WTC11 (cell line): ENCODE results near the gene MTSS2. TPM values are rescaled to one million over a fixed set of nuclear protein-coding genes. Genes with fewer than 3 reads are reported as not detected.

Source experiments
- ATAC-seq: fragments of 200-7000 bp; cut with Tn5 transposase; 2 replicates; pipeline ENCODE4 v1.10.0; 2021; ENCODE audit warnings: mild to moderate bottlenecking, moderate library complexity
- CTCF ChIA-PET: fragments of 300-600 bp; sonication (Branson Sonifier 250); formaldehyde crosslinking; loops from one replicate; lab custom pipeline; 2021; ENCODE audit warnings: antibody characterized with exemption; lab: Charles Lee
- POLR2A ChIA-PET: fragments of 350-600 bp; sonication (Branson Sonifier 250); formaldehyde crosslinking; loops from one replicate; lab custom pipeline; 2021; ENCODE audit warnings: antibody characterized with exemption; lab: Charles Lee
- DNase-seq: peaks from one replicate; pipeline ENCODE4 v3.0.0; 2021; ENCODE audit warnings: low spot score
- H3K27ac Mint-ChIP-seq: 2 replicates; pipeline ENCODE4 v1.8.0; 2021; ENCODE audit warnings: mixed read lengths
- H3K27me3 Mint-ChIP-seq: 2 replicates; pipeline ENCODE4 v1.8.0; 2021; ENCODE audit warnings: low read depth, mild to moderate bottlenecking, moderate library complexity, mixed read lengths
- H3K36me3 Mint-ChIP-seq: 2 replicates; pipeline ENCODE4 v1.8.0; 2021; ENCODE audit warnings: mixed read lengths
- H3K4me1 Mint-ChIP-seq: 2 replicates; pipeline ENCODE4 v1.8.0; 2022; ENCODE audit warnings: mixed read lengths
- H3K4me3 Mint-ChIP-seq: 2 replicates; pipeline ENCODE4 v1.8.0; 2021; ENCODE audit warnings: mild to moderate bottlenecking, moderate library complexity, mixed read lengths
- H3K9me3 Mint-ChIP-seq: 2 replicates; pipeline ENCODE4 v1.8.0; 2021; ENCODE audit warnings: mixed read lengths
- AFF4 ChIP-seq: sonication (generic); formaldehyde crosslinking; IDR thresholded peaks from 2 replicates; pipeline ENCODE4 v1.8.1; 2023; ENCODE audit warnings: mild to moderate bottlenecking, missing genetic modification reagents, borderline replicate concordance
- ATF2 ChIP-seq: sonication (generic); formaldehyde crosslinking; IDR thresholded peaks from 2 replicates; pipeline ENCODE4 v1.8.1; 2022; ENCODE audit warnings: low read depth, missing genetic modification reagents, borderline replicate concordance
- ATF3 ChIP-seq: sonication (generic); formaldehyde crosslinking; conservative IDR thresholded peaks from 2 replicates; pipeline ENCODE4 v1.8.1; 2022; ENCODE audit warnings: mild to moderate bottlenecking, missing genetic modification reagents
- ATF6 ChIP-seq: sonication (generic); formaldehyde crosslinking; IDR thresholded peaks from 2 replicates; pipeline ENCODE4 v1.8.1; 2023; ENCODE audit warnings: mild to moderate bottlenecking, missing genetic modification reagents
- CREB1 ChIP-seq: sonication (generic); formaldehyde crosslinking; IDR thresholded peaks from 2 replicates; pipeline ENCODE4 v1.8.0; 2023; ENCODE audit warnings: mild to moderate bottlenecking, missing genetic modification reagents
- ESRRA ChIP-seq: sonication (generic); formaldehyde crosslinking; IDR thresholded peaks from 2 replicates; pipeline ENCODE4 v1.8.1; 2022; ENCODE audit warnings: mild to moderate bottlenecking, missing genetic modification reagents, borderline replicate concordance
- FOXP1 ChIP-seq: sonication (generic); formaldehyde crosslinking; IDR thresholded peaks from 2 replicates; pipeline ENCODE4 v1.8.0; 2022; ENCODE audit warnings: missing genetic modification reagents, mild to moderate bottlenecking, moderate library complexity, borderline replicate concordance
- MAX ChIP-seq: sonication (generic); formaldehyde crosslinking; IDR thresholded peaks from 2 replicates; pipeline ENCODE4 v1.8.0; 2022; ENCODE audit warnings: mild to moderate bottlenecking, missing genetic modification reagents
- MXD4 ChIP-seq: fragments of 250-450 bp; sonication (Bioruptor Pico); IDR thresholded peaks from 2 replicates; pipeline ENCODE4 v1.8.0; 2021; ENCODE audit warnings: mild to moderate bottlenecking, moderate library complexity, borderline replicate concordance
- NFE2L1 ChIP-seq: sonication (generic); formaldehyde crosslinking; IDR thresholded peaks from 2 replicates; pipeline ENCODE4 v1.8.1; 2023; ENCODE audit warnings: missing genetic modification reagents
- PRDM15 ChIP-seq: sonication (generic); formaldehyde crosslinking; IDR thresholded peaks from 2 replicates; pipeline ENCODE4 v1.8.0; 2022; ENCODE audit warnings: missing genetic modification reagents
- PREB ChIP-seq: sonication (generic); formaldehyde crosslinking; IDR thresholded peaks from 2 replicates; pipeline ENCODE4 v1.8.1; 2022; ENCODE audit warnings: mild to moderate bottlenecking, missing genetic modification reagents, moderate library complexity, borderline replicate concordance
- RELA ChIP-seq: sonication (generic); formaldehyde crosslinking; IDR thresholded peaks from 2 replicates; pipeline ENCODE4 v1.8.1; 2022; ENCODE audit warnings: missing genetic modification reagents, mild to moderate bottlenecking, borderline replicate concordance
- TCF7 ChIP-seq: sonication (generic); formaldehyde crosslinking; IDR thresholded peaks from 2 replicates; pipeline ENCODE4 v1.8.0; 2022; ENCODE audit warnings: mild to moderate bottlenecking, low read depth, missing genetic modification reagents, moderate library complexity
- ZMAT4 ChIP-seq: fragments of 250-450 bp; sonication (Bioruptor Pico); IDR thresholded peaks from 2 replicates; pipeline ENCODE4 v1.9.0; 2021; ENCODE audit warnings: mild to moderate bottlenecking
- ZNF416 ChIP-seq: fragments of 250-450 bp; sonication (Bioruptor Pico); IDR thresholded peaks from 2 replicates; pipeline ENCODE4 v1.9.0; 2021; ENCODE audit warnings: mild to moderate bottlenecking, inconsistent platforms
- ZNF532 ChIP-seq: fragments of 250-450 bp; sonication (Bioruptor Pico); IDR thresholded peaks from 2 replicates; pipeline ENCODE4 v1.9.0; 2021; ENCODE audit warnings: mild to moderate bottlenecking, borderline replicate concordance
- ZNF671 ChIP-seq: fragments of 250-450 bp; sonication (Bioruptor Pico); IDR thresholded peaks from 2 replicates; pipeline ENCODE4 v1.8.0; 2021; ENCODE audit warnings: mild to moderate bottlenecking
- total RNA-seq: library from RNA; stranded (reverse); gene quantifications from 3 replicates; pipeline ENCODE4 v1.2.3, GENCODE V29; 2021

The MTSS2 gene
- total RNA-seq, 1 experiment from 2014 or later: 28.3 TPM

GRCh38 chr16:70661918-70662641, 23.8 kb downstream of the MTSS2 start:
- Mint-ChIP-seq H3K9me3 (peaks cover 4% of the 10 kb centered on the region), H3K4me3 (no peak overlapping the region), H3K27ac (no peak overlapping the region), H3K36me3 (peaks cover 13% of the 10 kb centered on the region), H3K4me1 (peaks cover 13% of the 10 kb centered on the region), H3K27me3 (no peaks in the 10 kb centered on the region)
- ChIA-PET CTCF (interaction anchor here (0.6 to 1.7 kb wide), 6 partner anchors 8 to 136 kb away, joined by 3 to 5 read pairs (median 4); no protein-coding TSS in a partner anchor), POLR2A (no interaction called here)
- no peak for ATAC-seq
- no peak for DNase-seq
- TF ChIP-seq ATF6: no peak
- no peak for TF ChIP-seq ATF3 (CRISPR knock-in tag)
- no peak for TF ChIP-seq PRDM15 (CRISPR knock-in tag)
- TF ChIP-seq ZNF671 (CRISPR knock-in tag): no peak
- TF ChIP-seq PREB: no peak
- no peak for TF ChIP-seq ATF2 (CRISPR knock-in tag)
- TF ChIP-seq CREB1 (CRISPR knock-in tag): no peak
- no peak for TF ChIP-seq RELA
- TF ChIP-seq TCF7 (CRISPR knock-in tag): no peak
- no peak for TF ChIP-seq MAX (CRISPR knock-in tag)
- no peak for TF ChIP-seq ZMAT4 (CRISPR knock-in tag)
- no peak for TF ChIP-seq AFF4 (CRISPR knock-in tag)
- no peak for TF ChIP-seq MXD4 (CRISPR knock-in tag)
- no peak for TF ChIP-seq ESRRA (CRISPR knock-in tag)
- no peak for TF ChIP-seq ZNF416
- no peak for TF ChIP-seq NFE2L1 (CRISPR knock-in tag)
- TF ChIP-seq FOXP1: no peak
- TF ChIP-seq ZNF532 (CRISPR knock-in tag): no peak
